BJ (cell line): Measurements from ENCODE around the gene FHOD3. TPM values are rescaled to one million over a fixed set of nuclear protein-coding genes. Genes with fewer than 3 reads are reported as not detected.

Experiments used
- CTCF ChIA-PET: fragments of 350-600 bp; formaldehyde crosslinking; extraction: SDS; loops from one replicate; lab custom pipeline; 2021; ENCODE audit warnings: antibody characterized with exemption, inconsistent platforms; lab: Yijun Ruan, JAX
- POLR2A ChIA-PET: fragments of 300-600 bp; sonication (Branson Sonifier 250); formaldehyde crosslinking; extraction: SDS; loops from one replicate; lab custom pipeline; 2021; ENCODE audit warnings: antibody characterized with exemption; lab: Charles Lee
- DNase-seq: peaks from one replicate; pipeline ENCODE4 v3.0.0-alpha.2; 2011; ENCODE audit warnings: low read depth
- H3K27me3 ChIP-seq: 2 replicates; pipeline ENCODE4 v1.6.0; 2011; ENCODE audit warnings: low read length; ENCODE audit not compliant: control insufficient read depth, insufficient read depth
- H3K36me3 ChIP-seq: 2 replicates; pipeline ENCODE4 v1.5.1; 2011; ENCODE audit warnings: low read length; ENCODE audit not compliant: control insufficient read depth, insufficient read depth
- H3K4me3 ChIP-seq: 2 replicates; pipeline ENCODE4 v1.5.1; 2011; ENCODE audit warnings: low read depth, mild to moderate bottlenecking, control low read depth, low read length
- polyA plus RNA-seq: library from polyadenylated mRNA; depleted of rRNA; stranded (reverse); fragments of >200 nt; gene quantifications from 2 replicates; pipeline ENCODE4 v1.2.3, GENCODE V29; 2011
- TF ChIP-seq, protein P1 (sequence below): IDR thresholded peaks from 2 replicates; pipeline ENCODE4 v1.5.1; 2011; ENCODE audit warnings: low read depth, mild to moderate bottlenecking, control low read depth, inconsistent platforms, low read length, moderate library complexity; ENCODE audit not compliant: insufficient read depth

Gene FHOD3
- polyA plus RNA-seq, 1 experiment: 24.6 TPM

DNA sequence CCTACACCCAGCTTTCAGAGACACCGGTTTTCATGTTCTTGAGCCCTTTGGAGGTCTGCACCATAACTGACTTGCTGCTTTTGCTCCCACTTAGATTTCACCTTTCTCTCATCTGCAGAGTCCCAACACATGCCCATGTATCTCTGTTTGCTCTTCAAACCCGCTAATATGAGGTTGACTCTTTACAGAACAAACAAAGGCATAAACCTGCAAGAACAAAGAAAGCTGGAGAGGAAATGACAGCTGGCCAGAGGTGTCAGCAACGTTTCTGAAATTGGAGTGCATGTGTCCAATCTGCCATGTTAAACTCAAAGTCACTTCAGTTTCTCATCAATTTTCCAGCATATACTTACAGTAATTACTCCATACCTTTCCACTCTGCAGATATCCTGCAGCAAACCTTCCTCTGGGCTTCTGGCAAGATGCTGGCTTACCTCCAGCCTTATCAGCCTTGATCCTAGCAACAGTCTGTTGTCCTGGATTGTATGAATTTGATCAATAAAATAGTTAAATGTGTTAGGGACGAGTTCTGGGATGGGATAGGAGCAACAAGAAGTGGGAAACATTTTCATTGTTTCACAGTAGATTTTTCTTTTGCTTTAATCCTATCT lies 157.4 kb downstream of the FHOD3 start:
- Histone ChIP-seq H3K36me3 (no peaks in the 10 kb centered on the region), H3K4me3 (no peak overlapping the region), H3K27me3 (no peaks in the 10 kb centered on the region)
- CTCF ChIA-PET: no interaction called here
- DNase-seq: no peak
- POLR2A ChIA-PET: no interaction called here
- TF ChIP-seq, protein P1, sequence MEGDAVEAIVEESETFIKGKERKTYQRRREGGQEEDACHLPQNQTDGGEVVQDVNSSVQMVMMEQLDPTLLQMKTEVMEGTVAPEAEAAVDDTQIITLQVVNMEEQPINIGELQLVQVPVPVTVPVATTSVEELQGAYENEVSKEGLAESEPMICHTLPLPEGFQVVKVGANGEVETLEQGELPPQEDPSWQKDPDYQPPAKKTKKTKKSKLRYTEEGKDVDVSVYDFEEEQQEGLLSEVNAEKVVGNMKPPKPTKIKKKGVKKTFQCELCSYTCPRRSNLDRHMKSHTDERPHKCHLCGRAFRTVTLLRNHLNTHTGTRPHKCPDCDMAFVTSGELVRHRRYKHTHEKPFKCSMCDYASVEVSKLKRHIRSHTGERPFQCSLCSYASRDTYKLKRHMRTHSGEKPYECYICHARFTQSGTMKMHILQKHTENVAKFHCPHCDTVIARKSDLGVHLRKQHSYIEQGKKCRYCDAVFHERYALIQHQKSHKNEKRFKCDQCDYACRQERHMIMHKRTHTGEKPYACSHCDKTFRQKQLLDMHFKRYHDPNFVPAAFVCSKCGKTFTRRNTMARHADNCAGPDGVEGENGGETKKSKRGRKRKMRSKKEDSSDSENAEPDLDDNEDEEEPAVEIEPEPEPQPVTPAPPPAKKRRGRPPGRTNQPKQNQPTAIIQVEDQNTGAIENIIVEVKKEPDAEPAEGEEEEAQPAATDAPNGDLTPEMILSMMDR: no peak

DNA sequence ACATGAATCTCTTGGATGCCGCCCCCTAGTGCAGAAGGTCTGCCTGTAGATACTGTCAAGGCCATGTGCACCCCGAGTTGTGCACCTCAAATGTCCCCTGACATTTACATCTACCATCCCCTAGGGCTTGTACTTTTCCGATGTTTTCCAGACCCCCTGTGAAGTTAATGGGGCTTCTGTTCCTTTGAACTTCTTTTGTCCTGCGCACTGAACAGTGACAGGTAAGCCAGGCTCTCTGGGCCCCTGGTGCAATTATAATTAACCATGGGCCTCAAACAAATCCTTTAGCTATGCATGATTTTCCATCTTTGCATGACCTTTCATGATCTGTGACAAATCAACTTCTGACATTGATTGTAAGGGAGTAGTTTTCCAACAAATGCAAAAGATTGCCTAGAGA lies 158.4 kb downstream of the FHOD3 start:
- ChIA-PET CTCF (no interaction called here), POLR2A (no interaction called here)
- TF ChIP-seq, protein P1: no peak
- H3K36me3 ChIP-seq: no peaks in the 10 kb centered on the region
- DNase-seq: no peak
- no peaks in the 10 kb centered on the region for H3K27me3 ChIP-seq
- H3K4me3 ChIP-seq: no peak overlapping the region

DNA sequence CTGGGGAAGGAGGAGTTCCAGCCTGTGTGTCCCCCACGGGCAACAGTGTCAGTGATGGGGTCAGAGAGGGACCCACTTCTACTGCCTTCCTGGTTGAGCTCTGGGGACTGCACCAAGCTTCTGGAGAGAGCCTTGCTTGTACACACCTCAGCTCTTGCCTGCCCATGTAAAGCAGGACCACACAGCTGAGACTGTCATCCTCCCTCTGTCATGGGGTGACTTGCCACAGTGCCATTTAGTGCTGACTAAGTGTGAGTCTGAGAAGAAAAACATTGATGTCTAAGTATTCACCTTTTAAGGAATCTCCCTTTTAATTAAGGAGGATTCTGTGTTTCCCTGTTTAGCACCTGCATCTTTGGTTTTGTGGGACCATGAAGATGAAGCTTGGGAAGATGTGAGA lies 159.1 kb downstream of the FHOD3 start:
- Histone ChIP-seq H3K4me3 (no peak overlapping the region), H3K27me3 (no peaks in the 10 kb centered on the region), H3K36me3 (no peaks in the 10 kb centered on the region)
- ChIA-PET CTCF (interaction anchor here (1.3 kb wide), 1 partner anchor 13 kb away, joined by 6 read pairs; no protein-coding TSS in a partner anchor), POLR2A (no interaction called here)
- DNase-seq: no peak
- TF ChIP-seq, protein P1: no peak

DNA sequence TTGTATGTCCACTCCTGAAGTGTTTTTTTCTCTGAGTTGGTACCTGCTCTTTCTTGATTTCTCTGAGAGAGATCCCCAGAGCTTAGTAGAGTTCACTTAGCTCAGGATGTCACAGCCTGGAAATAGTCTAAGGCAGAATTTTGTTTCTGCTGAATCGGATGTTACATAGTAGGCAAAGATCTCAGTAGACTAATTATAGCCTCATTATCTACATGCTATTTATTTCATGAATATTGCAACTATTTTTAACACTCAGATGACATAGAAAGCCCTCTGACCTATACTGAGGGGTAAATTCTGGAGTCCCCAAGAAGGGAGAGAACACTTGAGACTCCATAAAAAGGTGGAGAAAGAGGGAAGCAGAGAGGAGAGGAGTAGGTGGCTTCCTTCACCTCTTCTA lies 160.2 kb downstream of the FHOD3 start:
- DNase-seq: no peak
- POLR2A ChIA-PET: no interaction called here
- no peak overlapping the region for H3K4me3 ChIP-seq
- no peaks in the 10 kb centered on the region for H3K27me3 ChIP-seq
- CTCF ChIA-PET: interaction anchor here (1.3 kb wide), 1 partner anchor 12 kb away, joined by 6 read pairs; no protein-coding TSS in a partner anchor
- TF ChIP-seq, protein P1: no peak
- H3K36me3 ChIP-seq: no peaks in the 10 kb centered on the region

DNA sequence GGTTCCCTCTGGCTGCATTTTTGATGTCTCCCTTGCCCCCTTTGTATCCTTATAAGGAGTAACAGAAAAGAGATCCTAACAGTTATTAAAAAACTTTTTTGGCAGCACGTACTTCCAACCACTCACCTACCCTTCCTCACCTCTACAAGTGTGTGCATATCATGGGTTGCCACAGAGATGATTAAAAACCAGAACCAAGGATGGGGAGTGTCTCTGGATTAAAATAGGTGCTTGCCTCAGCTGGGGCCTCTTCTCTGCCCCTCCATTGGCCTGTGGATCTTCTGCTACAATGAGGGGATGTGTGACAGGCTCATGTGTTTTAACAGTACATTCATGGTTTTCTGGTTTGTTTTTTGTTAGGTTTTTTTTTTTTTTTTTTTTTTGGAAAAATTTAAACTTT lies 160.8 kb downstream of the FHOD3 start:
- POLR2A ChIA-PET: no interaction called here
- Histone ChIP-seq H3K36me3 (no peaks in the 10 kb centered on the region), H3K4me3 (no peak overlapping the region), H3K27me3 (no peaks in the 10 kb centered on the region)
- DNase-seq: no peak
- TF ChIP-seq, protein P1: no peak
- CTCF ChIA-PET: no interaction called here
